GM08714 (cell line): Measurements from ENCODE around the gene EFNA5.

Source experiments
- H3K4me3 ChIP-seq: fragments of 200-500 bp; sonication (Bioruptor generic); 2 replicates; pipeline ENCODE4 v1.5.1; 2014; ENCODE audit warnings: mild to moderate bottlenecking, low read length, inconsistent platforms
- ZNF274 ChIP-seq: IDR thresholded peaks from 2 replicates; pipeline ENCODE4 v1.6.1; 2012; ENCODE audit warnings: mild to moderate bottlenecking, low read depth, low read length

The EFNA5 gene

GRCh38 chr5:107342371-107342770, 328.4 kb downstream of the EFNA5 start:
- H3K4me3 ChIP-seq = no peak overlapping the region
- no peak for TF ChIP-seq ZNF274

GRCh38 chr5:107341376-107342084, 329.2 kb downstream of the EFNA5 start:
- TF ChIP-seq ZNF274 = no peak
- no peak overlapping the region for H3K4me3 ChIP-seq

- H3K4me3 ChIP-seq = no peak overlapping the region
- TF ChIP-seq ZNF274 = no peak
These were observed 330.1 kb downstream of the EFNA5 start for GRCh38 chr5:107340631-107341030.

GRCh38 chr5:107338335-107338734, 332.4 kb downstream of the EFNA5 start:
- no peak for TF ChIP-seq ZNF274
- no peak overlapping the region for H3K4me3 ChIP-seq

- no peak overlapping the region for H3K4me3 ChIP-seq
- TF ChIP-seq ZNF274 = no peak
These were observed 333.5 kb downstream of the EFNA5 start for GRCh38 chr5:107337281-107337680.

GRCh38 chr5:107331882-107332281, 338.9 kb downstream of the EFNA5 start:
- no peak for TF ChIP-seq ZNF274
- no peak overlapping the region for H3K4me3 ChIP-seq

- TF ChIP-seq ZNF274 = no peak
- H3K4me3 ChIP-seq = no peak overlapping the region
These were observed 339.4 kb downstream of the EFNA5 start for GRCh38 chr5:107331312-107331711.

- TF ChIP-seq ZNF274 = no peak
- H3K4me3 ChIP-seq = no peak overlapping the region
These were observed 339.8 kb downstream of the EFNA5 start for GRCh38 chr5:107330903-107331302.

GRCh38 chr5:107329850-107330249, 340.9 kb downstream of the EFNA5 start:
- no peak for TF ChIP-seq ZNF274
- H3K4me3 ChIP-seq = no peak overlapping the region
